HG02763 (cell line): ENCODE results near the gene LEPROT.

ENCODE experiments used
- ATAC-seq: cut with Tn5 transposase; IDR thresholded peaks from one replicate; pipeline ENCODE4 v1.9.1; 2021; ENCODE audit warnings: mild to moderate bottlenecking, moderate library complexity; ENCODE audit not compliant: unreplicated experiment

Gene LEPROT

DNA sequence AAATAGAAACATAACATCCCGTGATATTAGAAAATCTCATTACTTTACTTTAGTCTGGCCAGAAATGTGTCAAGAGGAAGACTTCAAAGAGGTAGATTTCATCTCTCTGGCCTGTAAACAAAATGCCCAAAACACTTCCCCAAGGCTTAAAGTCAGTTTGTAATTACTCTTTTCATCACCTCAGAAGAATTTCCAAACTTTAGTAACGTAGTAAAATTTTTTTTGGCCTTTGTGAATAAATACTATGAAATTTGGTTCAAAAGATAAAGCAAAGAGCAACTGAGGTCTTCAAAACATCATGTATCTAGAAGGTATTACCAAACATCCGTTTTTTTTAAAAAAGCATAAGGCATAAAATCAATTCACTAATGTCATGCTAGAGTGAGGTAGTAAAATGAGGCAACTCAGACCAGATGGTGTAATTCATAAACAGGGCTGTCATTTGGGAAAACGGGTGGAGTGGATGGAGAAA is 51.4 kb downstream of the LEPROT start:
- no peak for ATAC-seq

DNA sequence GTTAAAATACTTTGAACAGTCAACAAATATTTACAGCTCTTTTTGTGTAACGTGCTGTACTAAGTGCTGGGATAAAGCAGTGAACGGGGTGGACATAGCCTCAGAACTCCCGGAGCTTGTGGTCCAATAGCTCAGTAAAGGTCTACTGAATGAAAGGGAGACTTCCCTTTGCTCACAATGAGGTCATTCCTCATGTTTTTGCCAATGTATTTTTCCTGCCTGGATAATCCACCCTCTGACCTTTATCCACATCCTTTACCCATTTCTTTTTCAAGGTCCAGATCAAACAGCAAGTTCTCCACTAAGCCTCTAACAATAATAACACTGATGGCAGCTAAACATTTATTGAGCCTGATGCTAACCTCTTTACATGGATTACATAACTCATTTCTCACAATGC is 55.9 kb downstream of the LEPROT start:
- ATAC-seq, result no peak

DNA sequence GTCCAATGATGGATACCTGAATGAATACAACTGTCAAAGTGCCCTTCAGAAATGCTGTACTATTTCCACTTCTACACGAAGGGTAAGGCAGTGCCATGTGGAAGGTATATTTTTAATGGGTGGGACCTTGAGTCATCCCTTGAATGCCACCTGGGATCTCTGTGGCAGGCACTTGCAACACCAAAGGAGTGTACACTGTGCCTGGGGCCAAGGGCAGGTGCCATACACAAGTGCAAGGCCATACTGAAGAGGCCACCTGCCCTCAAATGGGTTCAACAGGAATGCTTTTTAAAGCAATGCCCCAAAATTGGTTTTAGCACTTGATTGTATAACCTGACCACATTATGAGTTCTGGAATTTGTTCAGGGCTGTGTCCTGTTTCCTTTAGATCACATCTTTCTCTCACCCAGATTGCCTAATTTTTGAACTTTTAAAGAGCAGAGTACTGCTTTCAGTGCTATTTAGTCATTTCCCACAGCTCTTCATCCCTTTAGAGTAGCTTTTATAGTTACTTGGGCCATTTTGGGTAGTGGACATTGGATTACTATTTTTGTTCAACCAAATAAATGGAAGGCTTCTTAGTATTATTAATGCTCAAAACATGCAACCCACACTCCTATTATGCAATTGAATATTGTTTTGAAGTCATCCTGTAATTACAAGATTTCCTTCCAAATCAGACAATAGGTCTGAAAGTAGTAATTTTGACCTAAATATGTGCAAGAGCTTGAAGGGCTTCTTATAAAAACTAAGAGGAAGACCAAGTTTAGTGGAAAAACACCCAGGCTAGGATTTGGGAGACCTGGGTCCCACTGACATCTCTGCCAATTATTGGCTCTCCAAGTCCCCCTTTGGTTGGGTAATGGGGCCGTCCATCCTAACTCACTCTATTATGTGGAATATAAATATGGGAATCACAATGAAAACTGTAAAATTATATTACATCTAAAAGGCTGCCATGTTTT is 57.2 kb downstream of the LEPROT start:
- ATAC-seq, result no peak

DNA sequence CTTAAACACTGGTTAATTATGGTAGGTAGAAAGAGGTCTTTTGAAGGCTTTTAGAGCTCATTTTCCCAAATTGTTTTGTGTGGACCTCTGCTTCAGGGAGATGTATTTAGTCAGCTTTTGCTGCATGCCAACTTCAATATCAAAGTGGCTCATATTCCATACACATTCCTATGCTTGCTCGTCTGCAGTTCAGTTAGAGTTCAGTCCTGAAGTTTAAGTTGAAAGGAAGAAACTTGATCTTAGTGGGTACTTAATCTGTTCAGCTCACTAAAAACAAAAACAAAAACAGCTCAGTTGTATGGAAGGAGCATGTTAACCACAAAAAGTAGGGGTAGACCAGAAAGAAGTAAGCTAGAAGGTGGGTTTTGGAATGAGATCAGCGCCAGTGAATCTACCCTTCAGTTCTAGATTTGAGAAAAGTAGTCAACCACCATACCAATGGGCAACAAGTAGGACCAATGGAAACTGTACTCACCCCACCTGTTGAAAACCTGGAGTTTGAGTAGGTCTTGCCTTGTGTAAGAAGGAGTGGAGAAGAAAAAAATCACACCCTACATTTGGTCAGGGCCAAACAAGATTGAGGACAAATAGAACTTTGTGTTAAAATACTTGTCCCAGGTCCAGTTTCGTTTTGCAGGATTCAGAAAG is 58.0 kb downstream of the LEPROT start:
- no peak for ATAC-seq

DNA sequence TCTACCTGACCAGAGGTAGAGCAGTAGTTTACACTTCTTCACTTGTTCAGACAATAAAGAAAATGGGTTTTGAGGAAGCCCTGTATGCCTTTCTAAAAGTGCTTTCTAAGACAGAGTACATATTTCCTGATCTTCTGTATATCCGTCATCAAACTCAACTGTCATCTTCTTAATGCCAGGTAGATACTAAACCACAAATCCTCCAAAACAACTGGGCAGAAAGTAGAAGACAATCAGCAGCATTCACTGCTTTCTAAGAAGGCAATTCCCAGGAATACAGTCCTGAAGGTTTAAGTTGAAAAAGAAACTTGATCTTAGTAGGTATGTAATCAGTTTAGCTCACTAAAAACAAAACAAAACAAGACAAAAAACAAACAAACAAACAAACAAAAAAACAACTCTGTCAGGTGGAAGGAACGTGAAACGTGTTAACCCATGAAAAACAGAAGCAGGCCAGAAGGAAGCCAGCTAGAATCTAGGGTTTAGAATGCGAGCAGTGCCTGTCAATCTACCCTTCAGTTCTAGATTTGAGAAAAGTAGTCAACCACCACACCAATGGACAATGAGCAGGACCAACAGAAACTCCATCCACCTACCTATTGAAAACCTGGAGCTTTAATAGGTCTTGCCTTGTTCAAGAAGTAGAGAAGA is 59.2 kb downstream of the LEPROT start:
- no peak for ATAC-seq

DNA sequence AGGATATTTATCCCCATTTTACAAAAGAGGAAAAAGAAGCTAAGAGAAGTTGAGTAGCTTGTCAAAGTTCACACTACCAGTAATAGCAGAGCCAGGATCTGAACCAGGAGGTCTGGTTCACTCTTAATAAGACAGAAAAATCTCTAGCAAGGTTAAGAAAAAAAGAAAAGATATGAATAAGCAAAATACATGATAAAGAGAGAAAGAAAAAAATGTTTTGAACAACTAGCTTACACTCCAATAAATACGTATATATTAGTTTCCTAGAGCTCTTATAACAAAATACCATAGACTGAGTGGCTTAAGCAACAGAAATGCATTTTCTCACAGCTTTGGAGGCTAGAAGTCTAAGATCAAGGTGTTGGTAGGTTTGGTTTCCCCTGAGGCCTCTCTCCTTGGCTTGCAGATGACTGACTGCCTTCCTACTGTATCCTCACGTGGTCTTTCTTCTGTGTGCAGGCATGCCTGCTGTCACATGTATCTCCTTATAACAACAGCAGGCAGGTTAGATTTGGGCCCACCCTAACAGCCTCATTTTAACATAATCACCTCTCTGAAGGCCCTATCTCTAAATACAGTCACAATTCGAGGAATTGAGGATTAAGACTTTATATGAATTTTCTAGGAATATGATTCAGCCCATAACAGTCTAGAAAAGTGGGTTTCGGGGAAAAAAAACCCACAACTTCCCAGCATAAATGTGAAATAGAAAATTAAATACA is 60.4 kb downstream of the LEPROT start:
- ATAC-seq, result no peak

DNA sequence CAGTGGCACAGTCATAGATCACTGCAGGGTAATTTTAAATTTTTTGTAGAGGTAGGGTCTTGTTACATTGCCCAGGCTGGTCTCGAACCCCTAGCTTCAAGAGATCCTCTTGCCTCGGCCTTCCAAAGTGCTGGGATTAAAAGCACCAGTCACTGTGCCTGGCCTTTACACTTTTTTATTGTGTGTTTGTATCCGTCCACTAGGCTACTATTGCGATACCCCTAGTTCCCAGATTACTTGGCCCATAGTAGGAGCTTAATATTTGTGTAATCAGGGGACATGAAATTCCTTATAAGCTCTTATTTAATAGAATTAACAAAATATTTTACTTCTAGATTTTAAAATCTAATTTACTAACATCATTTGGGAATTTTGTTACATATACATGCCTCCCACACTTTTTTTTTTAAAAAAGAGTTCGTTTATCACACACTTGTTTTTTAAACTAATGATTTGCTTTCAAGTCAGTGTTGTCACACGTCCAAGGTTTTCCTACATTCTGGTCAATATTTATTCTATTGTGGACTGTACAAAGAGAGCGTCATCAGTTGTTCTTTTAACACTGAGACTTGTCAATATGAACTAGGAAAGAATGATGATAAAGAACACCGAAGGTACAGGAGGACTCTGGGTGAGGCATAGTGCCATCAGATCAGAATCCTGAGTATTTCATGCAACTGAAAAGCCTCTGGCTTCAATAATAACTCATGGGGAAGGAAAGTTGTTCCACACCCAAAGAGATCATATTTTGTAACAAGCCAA is 63.7 kb downstream of the LEPROT start:
- no peak for ATAC-seq
